HG02943 (cell line): ENCODE data around the gene UBE2F.
"Not testable (repeated sequence)": the region's sequence is repeated elsewhere in the genome, so short reads cannot be mapped to it uniquely, and the experiment has no call there.

Experiments
- ATAC-seq: cut with Tn5 transposase; IDR thresholded peaks from one replicate; pipeline ENCODE4 v1.9.1; 2021; ENCODE audit warnings: mild to moderate bottlenecking, low read depth, moderate library complexity; ENCODE audit not compliant: unreplicated experiment

UBE2F gene

DNA sequence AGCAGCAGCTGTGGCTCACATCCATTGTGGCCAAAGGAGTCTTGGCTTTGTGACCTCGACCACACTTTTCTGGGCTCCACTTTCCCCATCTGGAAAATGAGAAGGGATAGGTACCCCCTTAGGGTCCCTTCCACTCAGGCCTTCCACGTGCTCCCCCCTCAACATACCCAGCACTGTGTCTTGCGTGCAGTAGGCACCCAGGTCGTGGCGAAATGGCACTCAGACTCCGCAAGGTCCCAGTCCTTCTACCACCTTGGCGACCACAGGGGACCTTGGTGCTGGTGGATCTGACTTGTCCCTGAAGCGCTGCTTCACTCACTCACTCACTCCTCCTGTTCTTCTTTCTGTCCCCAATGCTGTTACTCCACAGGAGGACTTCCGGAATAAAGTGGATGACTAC is 74.1 kb downstream of the UBE2F start:
- ATAC-seq = no peak

DNA sequence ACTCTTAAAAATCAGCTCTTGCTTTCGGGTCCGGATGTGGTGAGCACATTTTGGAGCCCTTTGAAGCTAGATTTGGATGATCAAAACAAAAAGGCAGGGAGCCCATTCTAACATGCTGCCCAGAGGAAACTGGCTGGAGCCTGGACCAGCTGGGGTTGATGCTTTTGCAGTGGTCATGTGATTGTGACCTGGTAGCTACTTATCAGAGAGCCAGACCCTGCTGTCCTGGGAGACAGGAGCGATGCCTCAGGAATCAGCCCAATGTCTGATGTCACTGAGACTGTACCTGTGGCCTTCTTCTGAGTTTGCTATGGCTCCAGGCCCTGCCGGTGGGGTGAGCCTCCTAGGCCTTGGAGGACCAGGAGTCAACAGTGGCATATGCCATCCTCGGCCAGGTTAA is 75.3 kb downstream of the UBE2F start:
- ATAC-seq = no peak

DNA sequence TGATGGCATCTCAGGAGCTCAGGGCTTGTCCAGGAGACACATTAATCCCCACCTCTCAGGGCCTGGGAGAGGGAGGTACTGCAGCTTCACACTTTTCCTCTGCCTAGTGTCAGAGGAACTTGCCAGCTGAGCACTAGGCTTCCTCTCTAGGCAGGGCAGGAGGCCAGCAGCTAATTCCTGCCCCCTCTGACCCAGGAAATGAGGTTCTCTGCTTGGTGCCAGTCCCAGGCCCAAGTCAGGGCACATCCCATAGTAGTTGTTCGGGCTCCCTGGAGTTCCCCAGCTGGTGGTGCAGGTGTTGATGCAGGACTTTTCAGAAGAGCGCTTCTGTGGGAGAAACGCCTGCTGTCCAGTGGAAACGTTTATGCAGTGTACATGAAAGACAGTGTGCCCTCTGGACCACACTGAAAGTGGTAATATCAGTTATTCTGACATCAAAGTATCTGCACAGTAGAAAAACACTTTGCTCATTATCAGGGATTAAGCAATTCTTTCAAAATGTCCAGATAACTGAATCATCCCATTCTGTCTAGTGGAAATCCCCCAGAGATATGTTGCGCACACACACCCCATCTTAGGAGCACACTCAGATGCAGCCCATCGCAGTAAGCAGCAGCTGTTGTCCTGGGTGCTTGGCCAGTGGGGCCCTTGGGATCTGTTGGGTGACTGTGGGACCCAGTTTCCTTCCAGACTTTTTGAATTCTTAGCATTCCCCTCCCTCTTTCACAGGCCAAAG is 76.2 kb downstream of the UBE2F start:
- ATAC-seq = no peak

DNA sequence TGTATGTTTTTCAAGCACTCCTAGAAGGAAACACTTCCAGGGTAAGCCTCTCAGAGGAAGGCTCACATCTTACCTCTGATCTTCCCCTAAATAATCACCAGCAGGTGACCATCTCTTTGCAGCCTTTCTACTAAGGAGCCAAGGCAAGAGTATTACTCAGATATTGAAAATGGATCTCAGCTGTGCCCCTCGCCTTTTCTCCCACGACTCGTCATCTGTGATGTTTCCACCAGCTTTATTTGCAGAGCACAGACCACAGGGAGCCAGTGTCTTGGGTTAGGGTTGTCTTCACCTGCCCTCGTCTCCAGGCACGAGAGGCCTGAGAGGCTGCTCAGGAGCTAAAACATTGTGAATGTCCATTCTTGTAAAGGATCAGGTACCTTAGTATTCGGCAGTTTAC is 77.0 kb downstream of the UBE2F start:
- ATAC-seq = no peak

DNA sequence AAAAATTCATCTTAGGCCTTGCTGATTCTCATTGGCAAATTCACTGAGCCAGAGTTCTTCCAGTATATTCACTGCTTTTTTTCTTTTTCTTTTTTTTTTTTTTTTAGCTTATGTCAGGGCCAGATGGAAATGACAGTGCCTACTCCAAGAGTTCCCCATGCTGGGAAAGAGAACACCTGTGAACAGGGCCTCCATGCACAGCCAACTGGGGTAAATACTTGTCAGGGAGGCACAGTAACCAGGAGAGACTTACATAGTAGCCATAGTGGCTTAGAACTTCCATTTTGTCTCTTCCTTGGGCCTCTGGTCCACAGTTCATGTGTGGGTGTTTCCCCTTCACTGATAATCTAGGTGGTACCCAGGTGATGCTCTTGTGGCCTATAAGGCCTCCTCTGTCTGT is 78.8 kb downstream of the UBE2F start:
- ATAC-seq = no peak

DNA sequence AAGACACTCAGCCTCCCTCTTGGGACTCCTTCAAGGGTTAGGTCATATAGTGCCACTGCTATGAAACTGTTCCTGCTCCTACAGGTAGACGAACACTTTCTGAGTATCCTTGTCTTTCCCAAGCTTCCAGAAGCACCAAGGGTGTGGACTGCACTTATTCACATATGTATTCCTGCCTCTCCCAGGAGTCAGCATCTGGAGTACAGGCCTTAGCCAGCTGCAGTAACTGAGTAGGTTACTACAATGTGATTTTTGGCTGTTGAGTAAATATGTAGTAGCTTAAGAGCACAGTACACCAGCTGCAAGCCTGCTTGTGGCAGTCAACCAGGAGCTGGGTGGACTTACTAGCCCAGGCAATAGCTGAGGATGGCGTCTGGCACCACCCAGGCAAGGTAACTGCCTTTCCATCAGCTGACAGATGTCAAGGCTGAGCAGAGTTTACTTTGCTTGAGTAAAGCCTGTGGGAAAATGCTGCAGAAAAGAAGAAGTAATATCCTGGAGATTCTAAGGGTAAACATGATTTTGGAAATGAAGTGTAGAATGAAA is 80.0 kb downstream of the UBE2F start:
- ATAC-seq = no peak

DNA sequence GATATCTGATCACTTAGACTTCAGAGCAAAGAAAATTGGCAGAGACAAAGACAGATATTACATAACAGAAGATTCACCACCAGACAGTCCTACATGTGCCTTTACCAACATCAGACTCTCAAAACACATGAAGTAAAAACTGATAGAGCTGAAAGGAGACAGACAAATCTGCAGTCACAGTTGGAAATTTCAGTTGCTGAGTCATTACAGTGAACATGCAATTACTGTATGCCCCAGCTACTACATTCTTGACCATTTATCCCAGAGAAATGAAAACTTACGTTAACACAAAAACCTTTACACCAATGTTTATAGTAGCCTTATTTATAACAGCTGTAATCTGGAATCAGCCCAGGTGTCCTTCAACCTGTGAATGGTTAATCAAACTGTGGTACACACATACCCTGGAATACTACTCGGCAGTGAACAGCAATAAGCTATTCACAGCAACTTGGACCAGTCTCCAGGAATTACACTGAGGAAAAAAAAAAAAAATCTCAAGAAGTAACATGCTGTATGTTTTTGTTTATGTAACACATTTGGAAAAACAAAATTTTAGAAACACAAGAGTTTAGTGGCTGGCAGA is 86.5 kb downstream of the UBE2F start:
- ATAC-seq = no peak

DNA sequence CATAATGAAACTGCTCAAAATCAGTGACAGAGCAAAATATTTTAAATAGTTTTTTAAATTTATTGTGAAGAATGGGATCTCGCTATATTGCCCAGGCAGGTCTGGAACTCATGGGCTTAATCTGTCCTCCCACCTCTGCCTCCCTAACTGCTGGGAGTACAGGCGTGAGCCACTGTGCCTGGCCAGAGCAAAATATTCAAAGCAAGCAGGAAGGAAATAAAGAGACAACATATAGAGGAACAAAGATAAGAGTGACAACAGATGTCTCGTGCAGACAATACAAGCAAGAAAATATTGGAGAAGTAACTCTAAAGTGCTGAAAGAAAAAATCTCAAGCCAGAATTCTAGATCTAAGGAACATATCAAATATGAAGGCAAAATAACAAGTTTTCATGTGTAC is 89.0 kb downstream of the UBE2F start:
- ATAC-seq = no peak

DNA sequence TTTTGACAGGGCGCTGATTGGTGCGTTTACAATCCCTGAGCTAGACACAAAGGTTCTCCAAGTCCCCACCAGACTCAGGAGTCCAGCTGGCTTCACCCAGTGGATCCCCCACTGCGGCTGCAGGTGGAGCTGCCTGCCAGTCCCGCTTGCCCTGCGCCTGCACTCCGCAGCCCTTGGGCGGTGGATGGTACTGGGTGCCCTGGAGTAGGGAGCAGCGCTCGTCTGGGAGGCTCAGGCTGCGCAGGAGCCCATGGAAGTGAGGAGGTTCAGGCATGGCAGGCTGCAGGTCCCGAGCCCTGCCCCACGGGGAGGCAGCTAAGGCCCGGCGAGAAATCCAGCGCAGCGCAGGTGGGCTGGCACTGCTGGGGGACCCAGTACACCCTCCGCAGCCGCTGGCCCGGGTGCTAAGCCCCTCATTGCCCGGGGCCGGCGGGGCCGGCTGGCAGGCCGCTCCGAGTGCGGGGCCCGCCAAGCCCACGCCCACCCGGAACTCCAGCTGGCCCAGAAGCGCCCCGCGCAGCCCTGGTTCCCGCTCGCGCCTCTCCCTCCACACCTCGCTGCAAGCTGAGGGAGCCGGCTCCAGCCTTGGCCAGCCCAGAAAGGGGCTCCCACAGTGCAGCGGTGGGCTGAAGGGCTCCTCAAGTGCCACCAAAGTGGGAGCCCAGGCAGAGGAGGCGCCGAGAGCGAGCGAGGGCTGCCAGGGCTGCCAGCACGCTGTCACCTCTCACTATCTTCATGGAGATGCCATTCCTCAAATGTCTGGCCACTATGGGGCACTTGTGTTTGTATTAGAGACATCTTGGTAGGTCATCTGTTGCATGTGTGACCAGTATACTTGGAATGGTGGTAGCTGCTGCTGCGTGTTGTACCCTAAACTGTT is 91.1 kb downstream of the UBE2F start:
- ATAC-seq = not testable (repeated sequence)

DNA sequence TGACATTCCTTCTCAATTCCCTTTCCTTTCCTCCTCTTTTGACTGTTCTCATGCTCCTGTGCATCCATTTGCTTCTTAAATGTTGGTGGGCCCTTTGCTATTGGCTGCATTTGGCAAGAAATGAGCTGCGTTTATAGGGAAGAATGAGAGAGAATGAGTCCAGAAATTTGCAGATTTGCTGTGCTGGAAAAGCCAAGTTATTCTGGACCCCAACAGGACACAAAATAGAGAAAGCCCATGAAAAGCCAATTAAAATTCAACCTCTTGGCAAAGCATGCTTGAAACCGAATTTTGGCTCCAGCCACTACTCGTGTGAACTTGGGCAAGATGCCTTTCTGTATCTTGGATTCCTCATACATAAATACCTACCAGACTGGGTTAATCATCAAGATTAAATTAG is 92.7 kb downstream of the UBE2F start:
- no peak for ATAC-seq

DNA sequence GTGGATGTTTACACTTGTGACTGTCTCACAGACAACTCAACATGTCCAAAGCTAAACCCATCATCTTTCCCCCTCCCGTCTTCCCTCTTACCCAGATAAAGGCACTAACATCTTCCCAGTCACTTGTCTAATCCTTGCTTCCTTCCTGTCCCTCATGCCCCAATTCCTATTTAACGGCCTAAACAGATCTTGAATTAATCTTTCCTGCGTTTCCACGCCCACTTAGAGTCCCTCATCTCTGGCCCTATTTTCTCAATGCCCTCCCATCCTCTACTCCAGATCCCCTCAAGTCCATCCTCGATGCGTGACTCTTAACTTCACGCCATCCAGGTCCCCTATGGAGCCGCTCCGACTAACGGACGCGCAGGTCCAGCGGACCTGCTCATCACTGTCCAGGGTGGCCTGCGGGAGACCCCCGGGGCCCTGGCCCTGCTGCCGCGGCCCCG is 93.3 kb downstream of the UBE2F start:
- ATAC-seq = no peak

DNA sequence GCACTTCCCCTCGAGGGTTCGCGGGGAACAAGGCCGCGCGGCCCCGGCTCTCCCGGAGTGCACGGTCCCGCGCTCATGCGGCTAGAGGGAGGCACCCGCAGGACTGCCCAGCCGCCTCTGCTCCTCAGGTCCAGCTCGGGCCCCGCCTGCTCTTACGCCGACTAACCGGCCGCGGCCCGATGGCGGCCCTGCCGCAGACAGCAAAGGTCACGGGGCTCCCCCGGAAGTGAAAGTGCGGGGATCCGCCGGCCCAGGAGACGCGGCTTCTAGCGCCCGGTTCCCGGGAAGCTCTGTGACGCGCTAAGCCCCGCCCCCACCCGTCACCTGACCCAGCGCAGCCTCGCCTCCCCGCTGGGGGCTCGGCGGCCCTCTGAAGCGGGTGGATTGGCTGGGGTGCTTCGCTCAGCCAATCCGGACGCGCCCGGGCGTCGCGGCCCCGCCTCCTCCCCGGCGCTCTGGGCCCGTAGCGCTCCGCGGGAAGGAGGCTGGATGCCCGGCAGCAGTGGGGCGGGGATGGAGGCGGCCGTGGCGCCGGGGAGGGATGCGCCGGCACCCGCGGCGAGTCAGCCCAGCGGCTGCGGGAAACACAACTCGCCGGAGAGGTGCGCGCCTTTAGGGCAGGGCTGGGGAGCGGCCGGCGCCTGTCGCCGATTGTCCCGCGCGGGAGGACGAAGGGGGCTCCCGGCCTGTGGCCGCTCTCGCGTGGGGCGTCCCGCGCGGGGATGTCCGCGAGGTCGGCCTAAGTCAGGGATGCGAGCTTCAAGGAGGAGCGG is 93.9 kb downstream of the UBE2F start, which contains the start of gene SCLY:
Gene SCLY, plus strand, starts transcription at position 460 of the 773 bp plus-strand sequence. Its CDS starts 54 bp downstream, at position 514.
- peak; percentile 82 for ATAC-seq

DNA sequence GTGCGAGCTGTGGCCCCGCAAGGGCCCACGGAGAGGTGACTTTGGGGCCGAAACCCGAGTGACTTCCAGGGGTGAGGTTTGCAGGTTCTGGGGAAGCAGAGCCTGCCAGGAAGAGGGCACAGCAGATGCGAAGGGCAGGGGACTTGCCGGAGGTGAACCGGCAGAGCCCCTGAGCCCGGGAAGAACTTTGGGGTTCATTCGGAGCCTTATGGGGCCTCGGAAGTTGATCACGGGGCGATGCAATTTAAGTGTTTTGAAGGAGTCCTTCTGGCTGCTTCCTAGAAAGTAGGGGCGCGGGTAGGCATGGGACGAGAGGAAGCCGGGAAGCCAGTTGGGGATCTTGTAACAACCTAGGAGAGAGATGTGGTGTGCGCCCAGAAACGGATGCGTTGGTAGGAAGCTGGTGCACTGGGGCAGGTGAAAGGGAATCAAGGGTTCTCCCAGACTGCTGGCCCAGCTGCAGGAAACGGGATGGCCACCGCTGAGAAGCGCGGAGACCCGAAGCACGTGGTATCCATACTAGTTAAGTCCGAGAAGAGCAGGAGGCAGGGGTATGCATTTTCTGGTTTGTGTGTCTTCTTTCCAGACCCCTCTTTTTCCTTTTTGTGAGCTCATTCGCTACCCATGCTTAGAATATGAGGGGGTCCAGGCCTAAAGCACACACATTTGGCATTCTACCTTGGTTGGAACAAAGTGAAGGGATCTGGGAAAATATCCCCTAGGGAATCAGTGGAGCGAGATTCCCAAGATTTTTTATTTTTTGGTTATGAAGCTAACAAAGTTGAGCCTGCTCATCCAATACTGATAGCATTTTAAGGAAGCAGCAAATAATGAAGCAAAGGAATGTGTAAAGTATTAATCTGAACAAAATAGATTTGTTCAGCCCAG is 94.7 kb downstream of the UBE2F start:
- peak; percentile 15 for ATAC-seq

DNA sequence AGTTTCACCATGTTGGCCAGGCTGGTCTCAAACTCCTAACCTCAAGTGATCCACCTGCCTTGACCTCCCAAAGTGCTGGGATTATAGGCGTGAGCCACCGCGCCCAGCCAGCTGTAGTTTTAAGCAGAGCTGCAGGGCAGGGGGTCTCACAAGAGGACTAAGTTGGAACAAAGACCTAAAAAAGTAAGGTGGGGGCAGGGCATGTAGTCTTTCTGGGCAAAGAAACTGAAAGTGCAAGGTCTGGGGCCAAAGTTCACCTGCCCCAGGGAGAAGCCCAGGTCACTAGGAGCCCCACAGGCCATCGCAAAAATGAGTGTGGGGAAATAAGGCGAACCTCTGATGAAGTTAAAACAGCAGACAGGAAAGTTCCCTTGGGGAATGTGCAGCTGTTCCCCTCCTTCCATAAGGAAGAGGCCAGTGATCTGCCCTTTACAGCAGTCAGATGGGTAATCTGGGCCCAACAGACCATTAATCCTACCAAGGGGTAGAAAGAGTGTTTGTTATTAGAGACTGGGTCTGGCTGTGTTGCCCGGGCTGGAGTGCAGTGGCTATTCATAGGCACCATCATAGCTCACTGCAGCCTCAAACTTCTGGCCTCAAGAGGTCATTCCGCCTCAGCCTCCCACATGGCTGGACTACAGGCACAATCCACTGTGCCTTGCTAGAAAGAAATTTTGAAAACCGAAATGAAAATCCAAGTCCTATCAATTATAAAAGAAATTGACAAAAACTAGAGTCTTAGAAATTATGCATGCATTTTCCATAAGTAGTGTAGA is 96.8 kb downstream of the UBE2F start:
- no peak for ATAC-seq

DNA sequence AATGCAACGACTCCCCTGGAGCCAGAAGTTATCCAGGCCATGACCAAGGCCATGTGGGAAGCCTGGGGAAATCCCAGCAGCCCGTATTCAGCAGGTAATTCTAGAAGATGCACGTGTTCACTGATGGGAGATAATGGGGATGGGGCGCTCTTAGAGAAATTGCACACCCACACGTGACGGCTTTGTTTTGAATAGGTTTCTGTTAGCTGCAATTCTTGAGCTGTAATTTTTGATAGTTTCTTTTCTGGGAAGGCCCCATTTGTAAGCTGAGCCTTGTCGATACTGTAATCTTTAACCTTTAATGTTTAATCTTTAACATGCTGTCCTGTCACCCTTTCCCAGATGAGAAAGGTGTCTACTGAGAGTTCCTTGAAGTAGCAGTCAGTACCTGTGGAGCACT is 97.6 kb downstream of the UBE2F start:
- no peak for ATAC-seq

DNA sequence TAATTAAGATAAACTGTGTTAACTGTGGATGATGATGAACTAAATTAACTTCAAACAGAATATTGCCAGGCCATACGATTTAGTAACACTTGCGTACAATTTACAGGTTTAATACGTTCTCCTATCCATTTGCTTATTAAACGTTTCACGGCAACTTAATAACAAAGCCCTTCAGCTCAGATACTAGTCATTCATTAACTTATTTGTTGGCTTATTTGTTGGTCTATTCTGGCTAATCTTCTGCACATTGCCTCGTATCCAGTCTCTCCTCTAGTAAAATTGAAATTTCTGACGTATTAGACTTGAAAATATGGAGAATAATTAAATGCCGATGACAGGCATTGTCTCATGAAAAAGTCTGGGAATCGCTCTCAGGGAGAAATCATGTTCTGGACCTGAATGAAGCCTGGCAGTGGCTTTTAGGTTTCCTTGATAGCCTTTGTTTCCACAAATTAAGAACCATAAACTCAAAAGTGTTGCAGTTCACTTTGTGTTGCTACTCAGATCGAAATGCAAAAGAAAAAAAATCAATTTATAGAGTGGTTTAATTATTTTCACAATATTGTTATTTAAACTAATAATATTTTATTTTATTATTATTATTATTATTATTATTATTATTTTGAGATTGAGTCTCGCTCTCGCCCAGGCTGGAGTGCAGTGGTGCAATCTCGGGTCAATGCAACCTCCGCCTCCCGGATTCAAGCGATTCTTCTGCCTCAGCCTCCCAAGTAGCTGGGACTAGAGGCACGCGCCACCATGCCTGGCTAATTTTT is 98.4 kb downstream of the UBE2F start:
- no peak for ATAC-seq

DNA sequence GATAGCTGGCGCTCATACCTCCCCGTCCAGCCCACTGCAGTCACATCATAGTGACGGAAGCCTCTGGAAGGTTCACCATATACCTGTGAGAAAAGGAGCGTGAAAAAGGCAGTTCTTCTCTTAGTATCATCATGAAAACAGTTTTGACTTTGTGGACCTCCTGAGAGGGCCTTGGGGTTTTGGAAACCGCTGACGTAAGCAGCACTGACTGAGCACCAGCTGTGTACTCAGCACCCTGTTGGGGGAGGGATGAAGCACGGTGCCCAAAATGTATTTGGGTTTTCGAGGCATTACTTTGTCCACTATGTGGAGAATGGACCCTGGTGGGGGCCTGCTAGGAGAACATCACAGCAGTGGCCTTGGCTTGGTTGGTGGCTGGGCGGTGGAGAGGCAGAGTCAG is 99.4 kb downstream of the UBE2F start:
- ATAC-seq = no peak

DNA sequence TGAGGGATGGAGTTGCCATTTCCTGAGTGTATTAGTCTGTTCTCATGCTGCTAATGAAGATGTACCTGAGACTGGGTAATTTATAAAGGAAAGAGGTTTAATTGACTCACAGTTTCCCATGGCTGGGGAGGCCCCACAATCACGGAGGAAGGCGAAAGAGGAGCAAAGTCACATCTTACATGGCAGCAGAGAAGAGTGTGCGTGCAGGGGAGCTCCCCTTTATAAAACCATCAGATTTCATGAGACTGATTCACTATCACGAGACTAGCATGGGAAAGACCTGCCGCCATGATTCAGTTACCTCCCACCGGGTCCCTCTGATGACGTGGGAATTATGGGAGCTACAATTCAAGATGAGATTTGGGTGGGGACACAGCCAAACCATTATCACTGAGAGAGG is 99.9 kb downstream of the UBE2F start:
- not testable (repeated sequence) for ATAC-seq
